ENCODE measurements around the gene ARHGEF1. TPM values are rescaled to one million over a fixed set of nuclear protein-coding genes. Genes with fewer than 3 reads are reported as not detected.

ARHGEF1 gene
- total RNA-seq, 4 donors from 2014 or later: 40.4 to 58.3 (median 51.4) TPM

DNA sequence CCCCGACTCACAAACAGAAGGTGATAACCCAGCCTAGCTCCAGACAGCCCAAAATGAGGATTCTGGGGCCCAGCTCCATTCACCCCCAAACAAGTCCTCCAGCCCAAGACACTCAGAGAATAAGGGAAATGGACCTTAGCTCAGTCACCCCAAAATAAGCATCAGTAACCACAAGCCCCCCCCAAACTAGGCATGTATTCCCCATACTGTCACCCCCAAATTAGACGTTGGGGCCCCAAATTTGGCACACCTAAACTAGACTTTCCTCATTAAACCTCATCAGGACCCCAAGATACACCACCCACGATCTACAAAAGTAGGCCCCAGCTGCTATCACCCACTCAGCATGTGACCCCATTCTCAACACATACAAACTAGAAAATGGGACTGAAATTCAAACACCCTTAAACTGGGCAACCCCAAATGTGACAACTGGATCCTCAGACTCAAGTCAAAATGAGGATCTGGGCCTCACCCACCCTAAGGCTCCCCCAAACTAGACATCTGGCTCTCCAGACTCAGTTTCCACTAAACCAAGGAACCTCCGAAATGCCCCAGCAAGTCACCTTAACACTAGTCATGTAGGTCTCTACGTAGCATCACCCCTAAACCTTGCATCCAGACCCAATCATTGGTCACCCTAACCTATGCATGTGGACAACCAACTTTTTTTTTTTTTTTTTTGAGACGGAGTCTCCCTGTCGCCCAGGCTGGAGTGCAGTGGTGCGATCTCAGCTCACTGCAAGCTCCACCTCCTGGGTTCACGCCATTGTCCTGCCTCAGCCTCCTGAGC, 58.6 kb downstream of the ARHGEF1 start:
- Histone ChIP-seq H3K4me3 (no peak overlapping the region), H3K9me3 (no peaks in the 10 kb centered on the region), H3K27me3 (peaks cover 93% of the 10 kb centered on the region), H3K27ac (no peak overlapping the region), H3K4me1 (peaks cover 0 to 19% (median 9%) of the 10 kb centered on the region in 3 donors), H3K36me3 (peaks cover 0 to 4% of the 10 kb centered on the region in 2 donors)
- 87 to 94% methylated on average over 4 to 5 of the region's 9 CpGs for WGBS, 2 donors (ENCODE audit: low coverage in 1 of 2)
- TF ChIP-seq POLR2AphosphoS5 (IDR thresholded peaks at IDR 0.05) (no peak), EP300 (IDR thresholded peaks at IDR 0.05) (no peak), POLR2A (IDR thresholded peaks at IDR 0.05) (no peak)
- TF ChIP-seq, protein P1, sequence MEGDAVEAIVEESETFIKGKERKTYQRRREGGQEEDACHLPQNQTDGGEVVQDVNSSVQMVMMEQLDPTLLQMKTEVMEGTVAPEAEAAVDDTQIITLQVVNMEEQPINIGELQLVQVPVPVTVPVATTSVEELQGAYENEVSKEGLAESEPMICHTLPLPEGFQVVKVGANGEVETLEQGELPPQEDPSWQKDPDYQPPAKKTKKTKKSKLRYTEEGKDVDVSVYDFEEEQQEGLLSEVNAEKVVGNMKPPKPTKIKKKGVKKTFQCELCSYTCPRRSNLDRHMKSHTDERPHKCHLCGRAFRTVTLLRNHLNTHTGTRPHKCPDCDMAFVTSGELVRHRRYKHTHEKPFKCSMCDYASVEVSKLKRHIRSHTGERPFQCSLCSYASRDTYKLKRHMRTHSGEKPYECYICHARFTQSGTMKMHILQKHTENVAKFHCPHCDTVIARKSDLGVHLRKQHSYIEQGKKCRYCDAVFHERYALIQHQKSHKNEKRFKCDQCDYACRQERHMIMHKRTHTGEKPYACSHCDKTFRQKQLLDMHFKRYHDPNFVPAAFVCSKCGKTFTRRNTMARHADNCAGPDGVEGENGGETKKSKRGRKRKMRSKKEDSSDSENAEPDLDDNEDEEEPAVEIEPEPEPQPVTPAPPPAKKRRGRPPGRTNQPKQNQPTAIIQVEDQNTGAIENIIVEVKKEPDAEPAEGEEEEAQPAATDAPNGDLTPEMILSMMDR (IDR thresholded peaks at IDR 0.05): no peak
- no peak for ATAC-seq

DNA sequence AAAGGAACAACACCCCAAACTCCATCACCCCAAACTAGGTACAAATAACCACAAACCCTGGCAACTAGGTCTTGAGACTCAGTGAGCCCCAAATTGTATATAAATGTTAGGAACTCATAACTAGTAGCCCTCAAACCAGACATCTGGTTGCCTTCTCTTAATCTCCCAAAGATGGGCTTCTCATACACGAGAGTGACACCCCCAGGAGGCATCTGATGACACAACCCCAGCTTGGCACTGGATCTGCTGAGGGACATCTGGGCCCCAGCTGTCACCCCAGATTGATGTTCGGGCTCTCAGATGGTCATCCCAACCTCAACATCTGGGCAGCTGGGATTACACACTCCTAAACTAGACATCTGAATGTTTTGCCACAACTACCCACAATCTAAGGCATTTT, 61.4 kb downstream of the ARHGEF1 start:
- Histone ChIP-seq H3K9me3 (no peaks in the 10 kb centered on the region), H3K27ac (no peak overlapping the region), H3K36me3 (peaks cover 0 to 4% of the 10 kb centered on the region in 2 donors), H3K4me3 (no peak overlapping the region), H3K4me1 (peaks cover 0 to 19% (median 9%) of the 10 kb centered on the region in 3 donors), H3K27me3 (peaks cover 78% of the 10 kb centered on the region)
- WGBS, 2 donors (ENCODE audit: low coverage in 1 of 2): 72% methylated on average over 2 of the region's 2 CpGs; no CpG with 5 or more reads in 1 of the 2 donors
- no peak for TF ChIP-seq POLR2AphosphoS5 (IDR thresholded peaks at IDR 0.05)
- no peak for TF ChIP-seq POLR2A (IDR thresholded peaks at IDR 0.05)
- no peak for TF ChIP-seq EP300 (IDR thresholded peaks at IDR 0.05)
- TF ChIP-seq, protein P1 (IDR thresholded peaks at IDR 0.05): no peak
- no peak for ATAC-seq

DNA sequence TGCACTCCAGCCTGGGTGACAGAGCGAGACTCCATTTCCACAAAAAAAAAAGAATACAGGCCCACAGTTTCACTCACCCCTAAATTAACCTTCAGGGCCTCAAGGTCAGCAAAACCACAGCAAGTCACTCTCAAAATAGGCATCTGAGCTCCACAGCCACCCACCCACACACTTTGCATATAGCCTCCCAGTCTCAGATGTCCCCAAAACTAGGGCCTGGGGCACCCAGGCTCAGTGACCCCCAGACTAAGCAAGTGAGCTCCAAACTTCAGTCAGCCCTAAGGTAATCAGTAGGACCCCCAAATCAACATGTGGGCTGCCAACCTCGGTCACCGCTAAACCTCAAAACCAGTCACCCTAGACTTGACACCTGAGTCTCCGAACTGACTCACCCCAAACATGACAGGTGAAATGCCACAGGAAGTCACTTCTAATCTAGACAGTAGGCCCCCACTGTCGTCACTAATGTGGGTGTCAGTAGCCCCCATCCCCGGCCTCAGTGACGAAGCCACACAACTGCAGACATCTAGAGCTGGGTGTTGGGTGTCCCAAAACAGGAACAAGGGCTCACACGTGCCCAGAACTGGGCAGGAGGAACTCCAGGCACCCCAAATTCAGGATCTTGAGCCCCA, 62.3 kb downstream of the ARHGEF1 start:
- H3K9me3 ChIP-seq: no peaks in the 10 kb centered on the region
- no peak for TF ChIP-seq POLR2AphosphoS5 (IDR thresholded peaks at IDR 0.05)
- no peak for TF ChIP-seq POLR2A (IDR thresholded peaks at IDR 0.05)
- TF ChIP-seq, protein P1 (IDR thresholded peaks at IDR 0.05): no peak
- TF ChIP-seq EP300 (IDR thresholded peaks at IDR 0.05): no peak
- no peak overlapping the region for H3K27ac ChIP-seq
- ATAC-seq: no peak
- peaks cover 0 to 11% (median 7%) of the 10 kb centered on the region in 3 donors for H3K4me1 ChIP-seq
- WGBS, 2 donors (ENCODE audit: low coverage in 1 of 2): 89 to 100% methylated on average over 1 to 2 of the region's 8 CpGs
- H3K27me3 ChIP-seq: peaks cover 69% of the 10 kb centered on the region
- no peak overlapping the region for H3K4me3 ChIP-seq
- H3K36me3 ChIP-seq: peaks cover 0 to 4% of the 10 kb centered on the region in 2 donors

DNA sequence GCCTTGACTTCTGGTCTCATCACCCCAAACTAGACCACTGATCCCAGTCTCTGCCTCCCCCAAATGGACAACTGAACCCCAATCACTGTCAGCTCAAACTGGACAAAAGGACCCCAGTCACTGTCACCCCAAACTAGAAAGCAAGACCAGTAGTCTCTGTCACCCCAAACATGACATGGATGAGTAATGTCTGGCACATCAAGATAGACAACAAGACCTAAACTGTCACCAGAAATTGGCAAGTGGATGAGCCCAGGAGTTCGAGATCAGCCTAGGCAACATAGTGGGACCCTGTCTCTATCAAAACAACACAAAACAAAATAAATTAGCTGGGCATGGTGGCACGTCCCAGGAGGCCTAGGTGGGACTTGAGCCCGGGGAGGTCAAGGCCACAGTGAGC, 64.1 kb downstream of the ARHGEF1 start:
- no peak overlapping the region for H3K27ac ChIP-seq
- H3K9me3 ChIP-seq: no peaks in the 10 kb centered on the region
- H3K36me3 ChIP-seq: peaks cover 0 to 4% of the 10 kb centered on the region in 2 donors
- WGBS, 2 donors (ENCODE audit: low coverage in 1 of 2): 87 to 94% methylated on average over 2 to 3 of the region's 3 CpGs
- TF ChIP-seq, protein P1 (IDR thresholded peaks at IDR 0.05): no peak
- no peak for TF ChIP-seq POLR2A (IDR thresholded peaks at IDR 0.05)
- no peak for TF ChIP-seq POLR2AphosphoS5 (IDR thresholded peaks at IDR 0.05)
- no peak for TF ChIP-seq EP300 (IDR thresholded peaks at IDR 0.05)
- ATAC-seq: no peak
- peaks cover 50% of the 10 kb centered on the region for H3K27me3 ChIP-seq
- no peaks in the 10 kb centered on the region for H3K4me1 ChIP-seq
- H3K4me3 ChIP-seq: no peak overlapping the region
